Fibroblast of skin of scalp (primary cell): Measurements from ENCODE around the gene HNF4A. TPM values are rescaled to one million over a fixed set of nuclear protein-coding genes. Genes with fewer than 3 reads are reported as not detected.
A peak's percentile ranks its signal among the peaks of the same experiment; 100 is the strongest.
"Not testable (repeated sequence)": the region's sequence is repeated elsewhere in the genome, so short reads cannot be mapped to it uniquely, and the experiment has no call there.

Source experiments
- DNase-seq: peaks from one replicate; pipeline ENCODE4 v3.0.0-alpha.2; 2013
- polyA plus RNA-seq, 2 experiments: library from polyadenylated mRNA; unstranded; fragments of 120-200 nt; gene quantifications; one replicate each; pipeline ENCODE4 v1.2.1, GENCODE V29; 2013; ENCODE audit not compliant: insufficient read length in 2 of 2

Gene HNF4A
- polyA plus RNA-seq (2013, experiment 1 of 2; ENCODE audit: insufficient read length), result not detected
- polyA plus RNA-seq (2013, experiment 2 of 2; ENCODE audit: insufficient read length), result 0.16 TPM

DNA sequence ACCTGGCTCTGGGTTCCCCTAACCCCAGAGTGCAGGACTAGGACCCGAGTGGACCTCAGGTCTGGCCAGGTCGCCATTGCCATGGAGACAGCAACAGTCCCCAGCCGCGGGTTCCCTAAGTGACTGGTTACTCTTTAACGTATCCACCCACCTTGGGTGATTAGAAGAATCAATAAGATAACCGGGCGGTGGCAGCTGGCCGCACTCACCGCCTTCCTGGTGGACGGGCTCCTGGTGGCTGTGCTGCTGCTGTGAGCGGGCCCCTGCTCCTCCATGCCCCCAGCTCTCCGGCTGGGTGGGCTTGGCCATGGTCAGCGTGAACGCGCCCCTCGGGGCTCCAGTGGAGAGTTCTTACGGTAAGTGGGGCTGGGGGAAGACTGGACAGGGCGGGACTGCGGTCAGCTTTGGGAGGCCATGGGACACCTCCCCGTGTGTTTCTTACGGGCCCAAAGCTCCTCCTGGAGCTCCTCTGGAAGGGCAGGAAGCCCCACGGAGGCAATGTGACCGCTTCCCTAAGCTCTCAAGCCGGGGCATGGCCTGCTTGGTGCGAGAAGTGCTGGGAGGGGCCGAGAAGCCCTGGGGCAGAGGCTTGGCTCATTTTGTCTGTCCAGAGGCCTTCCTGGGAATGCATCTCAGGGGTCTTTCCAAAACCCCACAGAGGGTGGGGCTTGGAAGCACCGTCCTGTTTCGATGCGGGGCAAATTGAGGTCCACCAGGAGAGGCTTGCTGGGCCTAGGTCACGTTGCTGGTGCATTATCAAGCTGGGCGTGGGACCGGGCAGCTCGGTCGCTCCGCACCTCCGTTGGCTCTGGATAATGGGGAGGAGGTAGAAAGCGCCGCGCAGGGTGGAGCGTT, at the start of gene HNF4A:
TSS of gene HNF4A (plus strand) at position 202 of the 855 bp plus-strand sequence. CDS start at position 308, 106 bp downstream.
- DNase-seq, result no peak

DNA sequence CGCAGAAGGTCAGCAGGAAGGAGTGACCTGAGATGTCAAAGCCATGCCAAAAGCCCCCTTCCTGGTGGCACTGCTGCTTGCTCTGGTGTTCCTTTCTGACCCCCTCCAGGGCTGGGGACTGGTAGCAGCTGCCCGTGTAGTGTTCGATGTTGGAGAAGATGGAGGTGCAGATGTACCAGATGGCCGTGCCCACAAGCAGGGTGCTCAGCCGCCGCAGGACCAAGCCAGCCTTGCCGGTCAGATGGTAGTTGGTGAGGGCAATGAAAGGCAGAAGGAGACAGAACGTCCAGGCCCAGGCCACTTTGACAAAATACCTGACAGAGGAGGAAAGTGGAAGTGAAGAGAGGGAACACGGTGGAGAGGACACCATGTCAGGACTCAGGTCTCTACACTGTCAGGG, 48.6 kb upstream of the HNF4A start:
- no peak for DNase-seq

DNA sequence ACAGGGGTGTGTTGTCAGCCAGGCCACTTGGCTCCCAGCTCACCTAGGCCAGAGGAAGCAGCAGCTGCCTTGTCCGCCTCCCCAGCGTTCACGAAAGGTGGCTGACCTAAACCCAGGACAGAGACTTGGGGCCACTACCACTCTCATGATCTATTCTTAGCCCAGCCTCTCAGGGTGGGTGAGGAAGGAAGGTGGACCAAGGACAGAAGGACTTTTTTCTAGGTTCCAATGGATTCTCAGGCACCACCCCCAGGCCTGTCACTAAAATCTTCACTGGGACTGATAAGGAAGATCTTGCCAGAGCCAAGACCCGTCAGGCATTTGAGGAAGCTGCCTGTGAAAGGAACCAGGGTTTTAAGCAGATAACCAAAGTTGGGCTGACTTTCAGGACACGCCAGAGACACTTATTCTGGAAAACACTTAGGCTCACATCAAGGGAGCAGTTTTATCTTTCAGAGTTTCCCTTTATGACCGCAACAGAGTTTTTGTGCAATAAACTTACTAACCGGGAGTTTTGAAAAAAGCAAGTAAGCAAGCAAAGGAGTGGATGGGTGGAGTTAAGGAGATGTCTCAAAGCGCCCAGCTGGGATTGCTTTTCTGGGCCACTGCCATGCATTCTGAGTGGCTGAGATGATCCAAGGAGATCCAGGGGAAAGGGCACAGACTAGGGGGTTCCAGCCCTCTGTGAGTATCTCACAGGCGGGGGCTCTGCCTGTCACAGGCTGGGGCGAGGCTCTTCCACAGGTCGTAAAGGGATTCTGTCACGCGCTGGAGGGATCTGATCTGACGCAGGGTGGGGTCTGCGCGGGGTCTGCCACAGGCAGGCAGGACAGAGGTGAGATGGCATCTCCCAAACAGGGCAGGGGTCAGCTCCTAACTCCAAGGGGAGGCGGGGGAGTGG, 45.5 kb upstream of the HNF4A start:
- peak; percentile 53 for DNase-seq

DNA sequence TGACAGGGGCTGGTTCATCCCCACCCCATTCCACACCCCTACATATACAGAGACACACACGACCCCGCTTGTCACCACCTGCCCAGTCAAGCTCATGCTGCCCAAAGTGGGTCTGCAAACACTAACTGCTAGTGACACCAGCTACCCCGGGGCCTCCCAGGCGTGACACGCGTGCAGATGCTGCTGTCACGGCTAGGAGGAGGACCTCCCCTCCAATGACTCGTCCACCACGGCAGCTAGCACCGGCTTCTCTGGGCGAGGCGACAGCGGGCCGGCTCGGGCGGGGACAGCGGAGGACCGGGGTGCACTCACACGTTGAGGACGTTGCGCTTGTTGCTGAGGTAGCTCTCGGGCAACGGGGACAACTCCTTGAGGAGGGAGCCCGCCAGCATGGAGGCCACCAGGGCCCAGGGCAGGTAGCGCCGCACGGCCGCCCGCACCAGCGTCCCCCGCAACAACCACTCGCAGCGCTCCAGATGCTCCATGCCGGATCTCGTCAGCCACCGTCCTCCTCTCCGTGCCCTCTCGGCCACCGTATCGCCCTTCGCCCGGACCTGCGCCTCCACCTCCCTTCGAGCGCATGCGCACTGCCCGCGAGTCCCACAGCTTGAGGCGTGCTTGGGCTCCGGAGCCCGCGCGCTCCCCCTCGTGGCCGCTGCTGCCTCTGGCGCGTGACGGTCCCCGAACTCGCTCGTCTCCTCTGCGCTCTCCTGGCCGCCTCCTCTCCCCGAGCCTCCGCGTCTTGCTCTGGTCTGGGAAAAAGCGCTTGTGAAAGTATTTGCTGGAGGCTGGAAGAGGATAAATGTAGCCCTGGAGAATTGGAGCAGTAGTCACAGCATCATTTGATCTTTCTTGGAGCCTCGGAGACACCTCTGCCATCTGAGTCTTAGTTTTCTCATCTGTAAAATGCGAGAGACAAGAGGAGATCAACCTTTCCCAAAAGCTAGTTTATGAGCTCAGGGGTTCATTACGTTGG, 44.5 kb upstream of the HNF4A start, which contains the start of gene FITM2:
TSS of gene FITM2 (minus strand) at position 539 of the 976 bp plus-strand sequence. CDS start at position 485, 54 bp downstream.
- peak; percentile 98 for DNase-seq

DNA sequence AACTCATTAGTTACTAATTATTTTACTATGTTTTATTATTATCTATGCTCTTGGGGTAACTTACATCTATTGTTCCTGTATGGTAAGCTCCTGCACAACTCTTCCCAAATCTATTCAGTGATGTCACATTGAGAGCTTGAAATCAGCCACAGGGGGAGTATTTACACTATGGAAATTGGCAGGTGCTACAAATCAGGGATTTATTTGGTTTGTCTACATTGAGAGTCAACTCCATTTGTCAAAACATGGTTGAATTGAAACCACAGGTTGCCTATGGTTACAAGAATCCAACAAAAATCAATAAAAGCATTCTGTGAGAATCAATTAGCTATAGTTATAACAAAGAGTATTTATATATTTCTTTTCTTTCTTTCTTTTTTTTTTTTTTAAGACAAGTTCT, 40.6 kb upstream of the HNF4A start:
- no peak for DNase-seq

DNA sequence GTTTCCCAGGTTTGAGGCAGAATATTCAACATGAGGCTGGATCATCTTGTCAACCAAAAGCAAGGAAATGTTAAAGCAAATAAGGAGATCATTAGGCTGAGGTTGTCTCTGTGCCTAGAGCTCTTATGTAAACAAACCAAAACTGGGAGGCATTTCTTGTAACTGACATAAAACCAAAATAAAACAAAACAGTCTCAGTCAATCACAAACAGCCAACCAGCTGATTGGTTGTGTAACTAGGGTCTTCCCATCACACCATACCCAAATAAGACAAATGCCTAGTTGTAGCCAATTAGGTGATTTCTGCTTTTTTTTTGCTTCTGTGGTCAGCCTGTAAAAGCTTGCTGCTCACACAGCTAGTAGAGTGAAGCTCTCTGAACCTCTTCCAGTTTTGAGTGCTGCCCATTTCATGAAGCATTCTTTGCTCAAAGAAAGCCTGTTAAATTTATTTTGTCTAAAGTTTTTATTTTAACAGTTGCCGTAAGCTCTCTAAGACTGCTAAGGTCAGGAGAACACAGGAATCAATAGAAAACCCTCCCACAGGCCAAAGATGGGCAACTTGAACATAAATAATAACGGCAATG, 35.6 kb upstream of the HNF4A start:
- no peak for DNase-seq

DNA sequence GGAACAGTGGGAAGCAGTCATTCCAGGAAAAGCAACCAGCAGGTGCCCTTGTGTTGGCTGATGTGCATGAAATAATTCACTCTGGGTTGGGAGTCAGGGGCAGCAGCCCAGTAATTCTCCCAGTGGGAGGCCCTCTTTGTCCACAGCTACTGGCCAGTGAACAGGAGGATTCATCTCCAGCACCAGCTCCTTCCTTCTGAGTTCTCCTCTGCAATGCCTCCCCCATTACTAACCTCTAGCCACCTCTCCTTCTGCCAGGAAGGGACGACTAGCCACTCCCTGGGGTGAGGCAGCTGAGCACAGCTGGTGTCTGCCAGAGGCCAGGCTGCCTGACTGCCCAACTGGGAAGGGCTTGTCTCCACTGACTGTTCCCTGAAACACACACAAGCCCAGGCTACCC, 31.2 kb upstream of the HNF4A start:
- no peak for DNase-seq

DNA sequence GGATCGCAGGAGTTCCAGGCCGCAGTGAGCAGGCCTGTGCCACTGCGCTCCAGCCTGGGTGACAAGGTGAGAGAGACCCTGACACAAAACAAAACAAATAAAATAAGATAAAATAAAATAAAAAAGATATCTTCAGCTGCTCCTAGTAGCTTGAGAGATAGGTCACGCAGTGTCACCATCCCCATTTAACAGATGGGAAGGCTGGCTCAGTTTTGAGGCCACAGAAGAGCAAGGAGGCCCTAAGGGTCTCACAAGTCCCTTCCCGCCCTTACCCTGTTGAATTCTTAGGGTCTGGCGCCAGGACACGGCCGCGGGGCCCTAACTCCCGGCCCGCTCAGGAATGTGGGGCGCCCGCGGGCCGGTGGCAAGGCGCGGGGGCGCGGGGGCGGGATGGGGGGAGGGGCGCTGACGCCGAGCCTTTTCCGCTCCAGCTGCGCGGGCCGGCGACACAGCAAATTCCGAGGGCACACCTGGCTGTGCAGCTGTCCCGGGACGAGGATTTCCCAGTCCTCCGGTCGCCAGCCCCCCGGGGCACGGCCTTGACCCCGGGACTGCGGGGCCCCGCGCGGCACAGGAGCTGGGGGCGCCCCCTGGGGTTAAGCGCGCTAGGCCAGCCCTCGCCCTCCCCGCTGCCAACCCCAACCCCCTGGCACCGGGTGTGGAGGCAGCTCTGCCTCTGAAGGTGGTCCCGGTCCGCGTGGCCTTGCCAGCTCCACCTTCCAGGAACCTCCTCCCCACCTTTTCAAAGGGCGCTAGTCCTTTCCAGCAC, 28.9 kb upstream of the HNF4A start:
- DNase-seq, result no peak

DNA sequence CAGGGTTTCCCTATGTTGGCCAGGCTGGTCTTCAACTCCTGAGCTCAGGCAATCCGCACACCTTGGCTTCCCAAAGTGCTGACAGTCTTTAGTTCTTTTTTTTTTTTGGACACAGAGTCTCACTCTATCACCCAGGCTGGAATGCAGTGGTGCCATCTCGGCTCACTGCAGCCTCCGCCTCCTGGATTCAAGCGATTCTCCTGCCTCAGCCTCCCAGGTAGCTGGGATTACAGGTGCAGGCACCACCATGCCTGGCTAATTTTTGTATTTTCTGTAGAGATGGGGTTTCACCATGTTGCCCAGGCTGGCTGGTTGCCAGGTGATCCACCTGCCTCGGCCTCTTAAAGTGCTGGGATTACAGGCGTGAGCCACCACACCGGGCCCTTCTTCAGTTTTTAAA, 27.8 kb upstream of the HNF4A start:
- not testable (repeated sequence) for DNase-seq

DNA sequence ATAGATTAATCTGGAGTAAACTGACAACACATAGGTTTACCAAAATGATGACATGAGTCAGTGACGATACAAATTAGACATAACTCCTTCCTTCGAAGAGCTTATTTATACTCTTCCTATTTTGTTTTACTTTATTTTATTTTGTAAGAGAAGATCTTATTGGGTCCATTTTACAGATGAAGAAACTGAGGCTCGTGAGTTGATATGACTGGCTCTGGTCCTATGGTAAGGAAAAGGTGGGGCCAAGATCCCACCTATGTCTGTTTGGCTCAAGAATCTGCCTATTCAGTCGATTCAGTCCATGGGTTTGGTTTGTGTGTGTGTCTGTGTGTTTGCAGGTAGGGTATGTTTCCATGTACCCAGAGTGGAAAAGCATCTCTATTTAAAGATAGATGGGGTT, 27.1 kb upstream of the HNF4A start:
- DNase-seq, result no peak

DNA sequence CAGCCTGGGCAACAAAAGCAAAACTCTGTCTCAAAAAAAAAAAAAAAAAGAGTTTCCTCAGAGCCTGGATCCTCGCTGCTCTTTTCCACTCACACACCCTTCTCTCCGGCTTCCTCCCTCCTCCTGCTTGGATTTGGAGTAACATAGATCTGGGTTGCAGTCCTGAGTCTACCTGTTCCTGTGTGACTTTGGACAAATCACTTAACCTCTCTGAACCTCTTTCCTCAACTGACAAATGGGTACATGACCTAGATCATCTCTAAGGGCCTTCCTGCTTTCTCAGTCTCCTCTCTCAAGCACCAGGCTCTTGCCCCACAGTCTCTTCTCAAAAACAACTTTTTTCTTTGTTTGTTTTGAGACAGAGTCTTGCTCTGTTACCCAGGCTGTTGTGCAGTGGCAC, 24.3 kb upstream of the HNF4A start:
- DNase-seq, result no peak

DNA sequence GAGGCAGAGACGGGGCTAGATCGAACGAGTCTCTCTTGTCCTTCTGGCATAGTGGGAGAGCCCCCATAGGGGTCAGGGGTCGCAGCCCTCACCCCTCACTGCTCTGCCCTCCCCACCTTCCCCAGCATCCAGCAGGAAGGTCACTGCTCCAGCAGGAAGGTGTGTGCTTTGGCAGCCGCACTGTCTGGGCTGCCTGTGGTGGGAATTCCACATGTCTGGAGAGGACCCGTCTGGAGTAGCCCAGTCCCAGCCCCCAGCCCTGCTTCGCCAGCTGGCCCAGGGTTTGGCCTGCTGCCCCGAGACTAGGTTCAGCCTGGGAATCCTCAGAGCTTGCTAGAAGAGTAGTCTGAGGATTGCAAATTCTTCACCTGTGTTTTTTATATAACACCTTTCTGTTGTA, 21.2 kb upstream of the HNF4A start:
- DNase-seq, result no peak

DNA sequence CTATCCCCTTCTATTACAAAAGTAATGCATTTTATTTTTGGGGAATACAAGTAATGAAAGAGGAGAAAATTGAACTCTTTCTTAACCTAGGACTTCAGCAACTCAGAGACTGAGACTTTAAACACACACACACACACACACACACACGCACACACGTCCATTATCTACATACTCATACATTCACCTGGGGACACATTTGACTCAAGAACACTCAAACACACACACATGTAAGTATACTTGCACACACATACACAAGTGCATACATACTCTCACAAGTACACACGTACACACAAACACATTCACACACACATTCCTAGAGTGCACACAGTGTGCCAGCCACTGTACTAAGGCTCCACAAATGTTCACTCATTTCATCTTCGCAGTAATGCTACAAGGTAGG, 20.8 kb upstream of the HNF4A start:
- DNase-seq, result no peak

DNA sequence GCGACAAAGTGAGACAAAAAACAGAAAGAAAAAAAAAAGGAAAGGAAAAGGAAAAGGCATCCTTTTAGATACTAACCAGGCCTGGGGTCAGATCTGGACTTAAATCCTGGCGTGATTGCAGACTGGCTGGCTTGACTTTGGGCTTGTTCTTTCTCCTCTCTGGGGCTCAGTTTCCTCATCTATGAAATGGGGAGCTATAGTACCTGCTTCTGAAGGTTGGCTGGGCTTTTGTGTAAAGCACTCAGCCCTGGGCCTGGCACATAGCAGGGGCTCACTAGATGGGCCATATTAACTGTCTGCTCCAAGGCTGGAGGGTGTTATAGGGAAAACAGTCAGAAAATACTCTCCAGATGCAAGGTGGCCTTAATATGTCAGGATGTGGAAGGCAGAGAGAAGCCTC, 19.8 kb upstream of the HNF4A start:
- DNase-seq, result no peak

DNA sequence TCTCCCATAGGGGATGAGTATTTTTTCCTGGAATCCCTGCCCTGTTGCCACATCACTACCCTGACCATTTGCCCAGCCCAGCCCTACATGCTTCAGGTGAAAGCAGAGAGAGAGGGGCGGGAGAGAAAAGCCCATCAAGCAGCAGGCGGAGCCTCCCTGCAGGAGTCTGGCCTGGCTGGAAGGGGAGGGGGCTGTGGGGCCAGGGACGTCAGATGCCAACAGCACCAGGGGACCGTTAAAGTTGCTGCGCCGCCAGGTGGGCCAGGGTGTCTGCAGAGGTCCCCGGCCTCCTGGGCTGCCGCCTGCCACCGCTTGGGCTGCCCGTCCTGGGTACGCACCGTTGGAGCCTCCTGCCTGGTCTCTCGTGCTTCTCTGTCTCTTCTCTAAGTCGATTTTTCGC, 19.4 kb upstream of the HNF4A start:
- no peak for DNase-seq

DNA sequence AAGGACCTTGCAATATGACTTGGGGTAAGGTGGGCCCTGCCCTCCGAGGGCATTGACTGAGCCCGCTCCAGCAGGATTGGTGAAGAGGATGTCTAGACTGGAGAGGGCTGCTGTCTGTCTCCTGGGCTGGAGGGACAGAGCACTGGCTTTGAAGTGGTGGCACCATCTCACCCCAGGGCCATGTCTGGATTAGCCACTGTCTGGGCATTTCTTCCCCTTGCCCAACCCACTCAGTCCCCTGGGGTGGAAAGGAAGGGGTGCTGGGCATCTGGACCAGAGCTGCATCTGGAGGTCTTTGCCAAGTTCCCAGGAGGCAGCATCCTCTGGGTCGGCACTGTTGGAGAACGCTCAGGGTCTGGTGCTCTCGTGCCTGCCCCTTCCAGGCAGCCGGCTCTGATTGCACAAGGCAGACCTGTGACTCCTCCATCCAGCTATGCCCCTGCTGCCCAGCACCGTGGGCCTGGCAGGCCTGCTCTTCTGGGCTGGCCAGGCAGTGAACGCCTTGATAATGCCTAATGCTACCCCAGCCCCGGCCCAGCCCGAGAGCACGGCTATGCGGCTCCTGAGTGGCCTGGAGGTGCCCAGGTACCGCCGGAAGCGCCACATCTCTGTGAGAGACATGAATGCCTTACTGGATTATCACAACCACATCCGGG, 18.6 kb upstream of the HNF4A start, which contains the start of gene R3HDML:
TSS of gene R3HDML (plus strand) at position 319 of the 656 bp plus-strand sequence. CDS start at position 434, 115 bp downstream.
- no peak for DNase-seq

DNA sequence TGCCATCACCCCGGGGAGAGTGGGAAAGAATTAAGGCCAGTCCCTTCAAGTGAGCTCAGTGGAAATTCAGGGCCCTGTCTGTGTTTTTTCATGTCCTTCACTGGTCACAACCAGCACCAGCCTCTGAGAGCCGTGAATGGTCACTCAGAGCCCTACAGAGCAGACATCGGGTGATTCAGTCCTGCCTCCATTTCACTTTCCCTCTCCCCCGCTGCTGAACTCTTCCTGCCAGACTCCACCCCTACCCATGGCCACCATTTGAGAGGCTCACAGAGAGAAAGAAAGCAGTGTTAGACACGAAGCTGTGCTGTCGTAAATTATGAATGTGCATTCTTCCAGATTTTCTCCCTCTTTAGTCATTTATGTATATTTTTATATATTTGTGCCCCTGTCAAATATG, 13.3 kb upstream of the HNF4A start:
- DNase-seq, result peak; percentile 11

DNA sequence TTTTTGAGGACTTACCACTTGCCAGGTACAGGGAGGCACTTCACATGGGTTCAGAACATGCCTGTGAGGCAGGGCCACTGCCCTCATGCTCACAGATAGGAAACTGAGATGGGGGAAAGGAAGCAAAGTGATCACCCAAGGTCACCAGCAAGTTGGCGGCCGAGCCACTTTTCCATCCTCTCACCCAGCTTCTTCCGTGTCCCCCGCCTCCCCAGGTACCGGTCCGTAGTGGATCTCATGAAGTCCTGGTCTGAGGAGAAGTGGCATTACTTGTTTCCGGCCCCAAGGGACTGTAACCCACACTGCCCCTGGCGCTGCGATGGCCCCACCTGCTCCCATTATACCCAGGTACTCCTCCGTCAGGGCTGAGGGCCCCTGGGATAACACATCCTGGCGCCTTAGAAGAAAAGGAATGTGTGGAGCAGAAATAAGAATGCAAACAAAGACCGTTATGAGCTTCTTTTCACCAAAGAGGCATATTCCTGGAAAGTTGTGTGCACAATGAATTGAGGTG, 12.3 kb upstream of the HNF4A start:
- no peak for DNase-seq

DNA sequence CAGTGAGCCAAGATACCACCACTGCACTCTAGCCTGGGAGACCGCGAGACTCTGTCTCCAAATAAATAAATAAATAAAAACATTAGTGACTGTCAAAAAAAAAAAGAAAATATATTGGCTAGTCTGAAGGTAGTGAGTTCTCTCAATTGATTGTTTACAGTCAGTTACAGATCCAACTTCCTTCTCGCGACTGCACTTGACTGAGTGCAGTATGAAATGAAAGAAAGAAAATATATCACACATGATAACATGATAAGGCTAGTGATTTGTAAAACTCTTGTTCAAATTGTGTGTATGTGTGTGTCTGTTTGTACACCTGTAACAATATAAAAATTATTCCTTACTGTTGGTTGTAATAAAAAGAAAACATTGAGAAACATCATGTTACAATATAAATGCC, 10.8 kb upstream of the HNF4A start:
- no peak for DNase-seq

DNA sequence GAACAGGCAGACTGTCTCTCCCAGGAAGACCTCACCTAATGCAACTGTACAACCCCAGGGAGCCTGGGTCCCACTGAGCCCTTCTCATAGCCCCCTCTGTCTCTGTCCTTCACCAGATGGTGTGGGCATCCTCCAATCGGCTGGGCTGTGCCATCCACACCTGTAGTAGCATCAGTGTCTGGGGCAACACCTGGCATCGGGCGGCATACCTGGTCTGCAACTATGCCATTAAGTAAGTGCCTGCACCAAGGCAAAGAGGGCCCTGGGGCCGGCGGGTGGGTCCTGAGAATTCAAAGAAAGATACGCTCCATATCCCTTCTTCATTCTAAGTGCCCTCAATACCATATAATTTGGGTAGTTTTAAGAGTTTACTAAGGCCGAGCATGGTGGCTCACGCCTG, 10.4 kb upstream of the HNF4A start:
- DNase-seq, result no peak
